Neuronal stem cell (in vitro differentiated cells): ENCODE data around the gene OSBPL3.

ENCODE experiments used
- DNase-seq: peaks from one replicate; pipeline ENCODE4 v3.0.0-alpha.2; 2013; ENCODE audit warnings: low spot score
- H2AFZ ChIP-seq: one replicate; pipeline ENCODE4 v1.6.1; 2013; ENCODE audit warnings: mild to moderate bottlenecking, low read length, inconsistent platforms
- H2AK5ac ChIP-seq: 2 replicates; pipeline ENCODE4 v1.6.1; 2013; ENCODE audit warnings: low read depth, mild to moderate bottlenecking, inconsistent platforms, low read length, moderate library complexity, mixed read lengths
- H2BK120ac ChIP-seq: 2 replicates; pipeline ENCODE4 v1.6.1; 2013; ENCODE audit warnings: low read depth, mild to moderate bottlenecking, inconsistent platforms, low read length, moderate library complexity, mixed read lengths
- H2BK12ac ChIP-seq: one replicate; pipeline ENCODE4 v1.6.1; 2013; ENCODE audit warnings: low read length, inconsistent platforms
- H2BK15ac ChIP-seq: 2 replicates; pipeline ENCODE4 v1.6.1; 2013; ENCODE audit warnings: mild to moderate bottlenecking, low read length, inconsistent platforms, mixed read lengths
- H2BK5ac ChIP-seq: one replicate; pipeline ENCODE4 v1.6.1; 2013; ENCODE audit warnings: inconsistent platforms, mild to moderate bottlenecking, low read length, moderate library complexity
- H3K14ac ChIP-seq: one replicate; pipeline ENCODE4 v1.6.1; 2013; ENCODE audit warnings: low read length, inconsistent platforms
- H3K18ac ChIP-seq: 2 replicates; pipeline ENCODE4 v1.6.1; 2013; ENCODE audit warnings: low read length, inconsistent platforms
- H3K23ac ChIP-seq: 2 replicates; pipeline ENCODE4 v1.6.1; 2013; ENCODE audit warnings: low read depth, mild to moderate bottlenecking, mixed read lengths, low read length, inconsistent platforms; ENCODE audit not compliant: poor library complexity
- H3K27ac ChIP-seq: replicated peaks from 3 replicates; pipeline ENCODE4 v1.5.1; 2013; ENCODE audit warnings: low read length, inconsistent platforms
- H3K27me3 ChIP-seq, 3 experiments: 2 replicates each; pipeline ENCODE4 v1.6.1; 2013; ENCODE audit warnings: low read length in 3 of 3, mild to moderate bottlenecking in 2 of 3, inconsistent platforms in 1 of 3, low read depth in 1 of 3, mixed read lengths in 1 of 3, moderate library complexity in 1 of 3; ENCODE audit not compliant: control insufficient read depth in 3 of 3, insufficient read depth in 3 of 3
- H3K36me3 ChIP-seq, 2 donors: replicated peaks in 1 of 2; 2 replicates each; pipeline ENCODE4 v1.6.1; 2013; ENCODE audit warnings: low read length in 2 of 2; ENCODE audit not compliant: control insufficient read depth in 2 of 2, insufficient read depth in 2 of 2
- H3K4ac ChIP-seq: 2 replicates; pipeline ENCODE4 v1.6.1; 2013; ENCODE audit warnings: inconsistent platforms, mild to moderate bottlenecking, low read length, moderate library complexity
- H3K4me1 ChIP-seq, 2 donors: 1 replicate in 1 of 2; 2 replicates in 1 of 2; pipeline ENCODE4 v1.6.1; 2013; ENCODE audit warnings: low read length in 2 of 2, low read depth in 1 of 2; ENCODE audit not compliant: control insufficient read depth in 2 of 2, insufficient read depth in 1 of 2
- H3K4me2 ChIP-seq: one replicate; pipeline ENCODE4 v1.6.1; 2013; ENCODE audit warnings: mild to moderate bottlenecking, low read length, inconsistent platforms; ENCODE audit not compliant: insufficient read depth, poor library complexity, severe bottlenecking
- H3K4me3 ChIP-seq, 2 donors: 2 replicates each; pipeline ENCODE4 v1.5.1; 2013; ENCODE audit warnings: low read length in 2 of 2, mild to moderate bottlenecking in 2 of 2, inconsistent platforms in 1 of 2, moderate library complexity in 1 of 2
- H3K79me1 ChIP-seq: one replicate; pipeline ENCODE4 v1.6.1; 2013; ENCODE audit warnings: low read depth, mild to moderate bottlenecking, inconsistent platforms, low read length, moderate library complexity
- H3K9ac ChIP-seq: one replicate; pipeline ENCODE4 v1.6.1; 2013; ENCODE audit warnings: mild to moderate bottlenecking, low read depth, low read length, inconsistent platforms; ENCODE audit not compliant: poor library complexity
- H3K9me3 ChIP-seq, 2 donors: replicated peaks in 1 of 2; 2 replicates each; pipeline versions ENCODE3 to v1.6.1; 2013; ENCODE audit warnings: low read length in 2 of 2, mild to moderate bottlenecking in 2 of 2, inconsistent platforms in 1 of 2, low read depth in 1 of 2, mixed read lengths in 1 of 2, moderate library complexity in 1 of 2; ENCODE audit not compliant: control insufficient read depth in 2 of 2, insufficient read depth in 1 of 2
- H4K8ac ChIP-seq: one replicate; pipeline ENCODE4 v1.6.1; 2013; ENCODE audit warnings: low read depth, mild to moderate bottlenecking, inconsistent platforms, low read length, moderate library complexity
- H4K91ac ChIP-seq: one replicate; pipeline ENCODE4 v1.6.1; 2013; ENCODE audit warnings: low read length, low read depth, mild to moderate bottlenecking, inconsistent platforms; ENCODE audit not compliant: poor library complexity
- WGBS, 2 donors: extraction: QIAGEN DNeasy Blood & Tissue Kit; methylation state at CpG; one replicate each; pipeline ENCODE4 v1.1.7; 2013; ENCODE audit warnings: missing lambda C conversion rate in 2 of 2, mixed read lengths in 1 of 2; ENCODE audit not compliant: insufficient read length in 2 of 2, insufficient replicate concordance in 1 of 2; ENCODE audit errors: extremely low coverage in 2 of 2; 5-methylcytosine and 5-hydroxymethylcytosine counted together

Gene OSBPL3

GRCh38 chr7:24931844-24932243, 48.1 kb downstream of the OSBPL3 start:
- Histone ChIP-seq H3K9me3 (peaks cover 2 to 11% of the 10 kb centered on the region in 2 donors), H3K9ac (no peak overlapping the region), H2BK5ac (no peak overlapping the region), H2AK5ac (no peak overlapping the region), H3K27me3 (no peaks in the 10 kb centered on the region), H2BK120ac (no peak overlapping the region), H3K23ac (no peak overlapping the region), H4K91ac (no peak overlapping the region), H3K4me2 (no peak overlapping the region), H3K36me3 (peaks cover 0 to 8% of the 10 kb centered on the region in 2 donors), H3K18ac (no peak overlapping the region), H3K4ac (no peak overlapping the region), H3K4me3 (no peak overlapping the region), H2BK12ac (no peak overlapping the region), H3K79me1 (no peaks in the 10 kb centered on the region), H3K4me1 (peaks cover 11 to 30% of the 10 kb centered on the region in 2 donors), H2AFZ (no peak overlapping the region), H2BK15ac (no peak overlapping the region), H3K14ac (no peak overlapping the region), H3K27ac (no peak overlapping the region), H4K8ac (no peak overlapping the region)
- WGBS, 2 donors, result no CpG with 5 or more reads among the region's 3 CpGs
- no peak for DNase-seq

GRCh38 chr7:24930856-24931255, 49.1 kb downstream of the OSBPL3 start:
- no CpG with 5 or more reads among the region's 1 CpG for WGBS, 2 donors
- H4K8ac ChIP-seq, result no peak overlapping the region
- no peak for DNase-seq
- no peak overlapping the region for H3K27ac ChIP-seq
- no peak overlapping the region for H2BK5ac ChIP-seq
- no peak overlapping the region for H2BK120ac ChIP-seq
- H3K23ac ChIP-seq, result no peak overlapping the region
- no peak overlapping the region for H3K4ac ChIP-seq
- no peak overlapping the region for H3K4me2 ChIP-seq
- no peak overlapping the region for H2BK12ac ChIP-seq
- H3K14ac ChIP-seq, result no peak overlapping the region
- no peak overlapping the region for H3K18ac ChIP-seq
- no peak overlapping the region for H3K9ac ChIP-seq
- H2BK15ac ChIP-seq, result no peak overlapping the region
- no peak overlapping the region for H4K91ac ChIP-seq
- no peak overlapping the region for H3K4me3 ChIP-seq
- peaks cover 11 to 24% of the 10 kb centered on the region in 2 donors for H3K4me1 ChIP-seq
- H2AFZ ChIP-seq, result no peak overlapping the region
- no peaks in the 10 kb centered on the region for H3K27me3 ChIP-seq
- H3K36me3 ChIP-seq, result peaks cover 0 to 8% of the 10 kb centered on the region in 2 donors
- no peaks in the 10 kb centered on the region for H3K79me1 ChIP-seq
- peaks cover 2 to 11% of the 10 kb centered on the region in 2 donors for H3K9me3 ChIP-seq
- H2AK5ac ChIP-seq, result no peak overlapping the region

GRCh38 chr7:24926623-24927524, 53.1 kb downstream of the OSBPL3 start:
- no peak overlapping the region for H4K8ac ChIP-seq
- no peak overlapping the region for H2BK12ac ChIP-seq
- H3K4ac ChIP-seq, result no peak overlapping the region
- peaks cover 2% of the 10 kb centered on the region for H3K79me1 ChIP-seq
- H3K9me3 ChIP-seq, result peaks cover 2 to 11% of the 10 kb centered on the region in 2 donors
- no peak overlapping the region for H3K18ac ChIP-seq
- H4K91ac ChIP-seq, result no peak overlapping the region
- H3K4me1 ChIP-seq, result peaks cover 2 to 10% of the 10 kb centered on the region in 2 donors
- H2BK15ac ChIP-seq, result no peak overlapping the region
- H2BK5ac ChIP-seq, result no peak overlapping the region
- WGBS, 2 donors, result no CpG with 5 or more reads among the region's 5 CpGs
- no peak overlapping the region for H2AK5ac ChIP-seq
- H3K27me3 ChIP-seq, result no peaks in the 10 kb centered on the region
- no peak overlapping the region for H3K23ac ChIP-seq
- no peak overlapping the region for H3K4me3 ChIP-seq
- H3K9ac ChIP-seq, result no peak overlapping the region
- H3K14ac ChIP-seq, result no peak overlapping the region
- H3K4me2 ChIP-seq, result no peak overlapping the region
- H2AFZ ChIP-seq, result no peak overlapping the region
- H3K36me3 ChIP-seq, result peaks cover 0 to 8% of the 10 kb centered on the region in 2 donors
- DNase-seq, result no peak
- H2BK120ac ChIP-seq, result no peak overlapping the region
- no peak overlapping the region for H3K27ac ChIP-seq

- H3K36me3 ChIP-seq, result no peaks in the 10 kb centered on the region
- DNase-seq, result no peak
- no peak overlapping the region for H4K8ac ChIP-seq
- no peak overlapping the region for H3K27ac ChIP-seq
- no peak overlapping the region for H2BK120ac ChIP-seq
- H3K18ac ChIP-seq, result no peak overlapping the region
- no peak overlapping the region for H3K9ac ChIP-seq
- no peak overlapping the region for H3K4me3 ChIP-seq
- H2BK15ac ChIP-seq, result no peak overlapping the region
- peaks cover 2% of the 10 kb centered on the region for H3K79me1 ChIP-seq
- peaks cover 5 to 14% of the 10 kb centered on the region in 2 donors for H3K4me1 ChIP-seq
- no peak overlapping the region for H2AK5ac ChIP-seq
- no peak overlapping the region for H2AFZ ChIP-seq
- no CpG with 5 or more reads among the region's 7 CpGs for WGBS, 2 donors
- no peak overlapping the region for H3K23ac ChIP-seq
- no peak overlapping the region for H2BK12ac ChIP-seq
- H4K91ac ChIP-seq, result no peak overlapping the region
- no peak overlapping the region for H3K4ac ChIP-seq
- peaks cover 0 to under 1% of the 10 kb centered on the region in 2 donors for H3K9me3 ChIP-seq
- no peak overlapping the region for H3K4me2 ChIP-seq
- H3K14ac ChIP-seq, result no peak overlapping the region
- no peak overlapping the region for H2BK5ac ChIP-seq
- H3K27me3 ChIP-seq, result no peaks in the 10 kb centered on the region
Observed at GRCh38 chr7:24924375-24924774, 55.6 kb downstream of the OSBPL3 start.
